GM19193 (cell line): ENCODE measurements around the gene KCNT2.

Source experiments
- POLR2A ChIP-seq: IDR thresholded peaks from 4 replicates; pipeline ENCODE4 v1.6.1; 2011; ENCODE audit not compliant: insufficient read depth, insufficient read length; ENCODE audit errors: extremely low read depth

KCNT2 gene

GRCh38 chr1:196481616-196482015 is 126.6 kb downstream of the KCNT2 start:
- no peak for TF ChIP-seq POLR2A

- TF ChIP-seq POLR2A = no peak
Measured at GRCh38 chr1:196477262-196477661, 131.0 kb downstream of the KCNT2 start.

GRCh38 chr1:196467230-196467925 is 140.9 kb downstream of the KCNT2 start:
- no peak for TF ChIP-seq POLR2A

GRCh38 chr1:196466654-196467053 is 141.6 kb downstream of the KCNT2 start:
- TF ChIP-seq POLR2A = no peak

- TF ChIP-seq POLR2A = no peak
Measured at GRCh38 chr1:196466166-196466565, 142.1 kb downstream of the KCNT2 start.

- TF ChIP-seq POLR2A = no peak
Measured at GRCh38 chr1:196464480-196464941, 143.7 kb downstream of the KCNT2 start.

- no peak for TF ChIP-seq POLR2A
Measured at GRCh38 chr1:196462086-196462485, 146.2 kb downstream of the KCNT2 start.

GRCh38 chr1:196461521-196461920 is 146.7 kb downstream of the KCNT2 start:
- no peak for TF ChIP-seq POLR2A

- no peak for TF ChIP-seq POLR2A
Measured at GRCh38 chr1:196459383-196459782, 148.9 kb downstream of the KCNT2 start.

GRCh38 chr1:196454792-196455191 is 153.4 kb downstream of the KCNT2 start:
- no peak for TF ChIP-seq POLR2A

GRCh38 chr1:196451103-196451502 is 157.1 kb downstream of the KCNT2 start:
- TF ChIP-seq POLR2A = no peak

GRCh38 chr1:196450143-196451095 is 157.8 kb downstream of the KCNT2 start:
- no peak for TF ChIP-seq POLR2A

- no peak for TF ChIP-seq POLR2A
Measured at GRCh38 chr1:196449460-196449859, 158.8 kb downstream of the KCNT2 start.

- no peak for TF ChIP-seq POLR2A
Measured at GRCh38 chr1:196445775-196446174, 162.5 kb downstream of the KCNT2 start.

GRCh38 chr1:196444634-196445033 is 163.6 kb downstream of the KCNT2 start:
- TF ChIP-seq POLR2A = no peak

GRCh38 chr1:196442366-196442765 is 165.9 kb downstream of the KCNT2 start:
- no peak for TF ChIP-seq POLR2A
